ENCODE measurements around the gene INTS4. TPM values are rescaled to one million over a fixed set of nuclear protein-coding genes. Genes with fewer than 3 reads are reported as not detected.

The INTS4 gene
- total and polyA plus RNA-seq, 2 experiments from 2014 or later = 24.6 to 47.6 TPM

GRCh38 chr11:78021611-78022010, 27.1 kb upstream of the INTS4 start (continued):
- TF ChIP-seq ZNF462 (CRISPR knock-in tag; IDR thresholded peaks at IDR 0.05) = no peak

GRCh38 chr11:78020246-78020645, 25.8 kb upstream of the INTS4 start:
- Histone ChIP-seq H3K4me1 (ENCODE audit: insufficient read depth) (peaks cover 7% of the 10 kb centered on the region; the same call in 1 of the 2 replicates), H3K4me3 (no peak overlapping the region), H3K4me2 (peak overlapping the region; percentile 45; the same call in 1 of the 2 replicates), H3K36me3 (ENCODE audit: insufficient read depth) (0 out of 2 replicates have a peak, but pooled peaks cover 5% of the 10 kb centered on the region), H3K27me3 (ENCODE audit: insufficient read depth) (no peaks in the 10 kb centered on the region), H3K79me2 (replicated peaks; ENCODE audit: insufficient read depth) (no peaks in the 10 kb centered on the region; the same call in 1 of the 2 replicates), H4K20me1 (replicated peaks; ENCODE audit: insufficient read depth) (no peaks in the 10 kb centered on the region), H2AFZ (no peak overlapping the region), H3K27ac (ENCODE audit: low read depth) (no peak overlapping the region), H3F3A (replicated peaks; ENCODE audit: low read depth) (peaks cover 9% of the 10 kb centered on the region), H3K9me2 (ENCODE audit: insufficient read depth) (no peaks in the 10 kb centered on the region)
- Mint-ChIP-seq H3K27ac (no peak overlapping the region), H3K4me3 (no peak overlapping the region), H3K9me3 (no peaks in the 10 kb centered on the region; the same call in 2 of the 3 replicates), H3K36me3 (ENCODE audit: low read depth) (peaks cover 15% of the 10 kb centered on the region), H3K4me1 (peaks cover 19% of the 10 kb centered on the region), H3K27me3 (ENCODE audit: insufficient read depth, low read depth, poor library complexity) (peaks cover 5% of the 10 kb centered on the region)
- ATAC-seq (no peak), DNase-seq (ENCODE audit: low spot score) (peak; percentile 17)
- no peak for TF ChIP-seq EZH2 (IDR thresholded peaks at IDR 0.05; ENCODE audit: low read depth, unreplicated experiment)
- no peak for TF ChIP-seq CTCF (conservative IDR thresholded peaks at IDR 0.05; ENCODE audit: low read depth in 2 of 2)
- TF ChIP-seq EZH2phosphoT487 (IDR thresholded peaks at IDR 0.05; ENCODE audit: unreplicated experiment) = no peak
- TF ChIP-seq ZNF114 (CRISPR knock-in tag; IDR thresholded peaks at IDR 0.05) = no peak
- no peak for TF ChIP-seq JUNB (IDR thresholded peaks at IDR 0.05; ENCODE audit: unreplicated experiment)
- TF ChIP-seq REST (IDR thresholded peaks at IDR 0.05; ENCODE audit: unreplicated experiment) = no peak
- no peak for TF ChIP-seq ZNF331 (CRISPR knock-in tag; IDR thresholded peaks at IDR 0.05; ENCODE audit: low read depth)
- TF ChIP-seq NANOG (IDR thresholded peaks at IDR 0.05; ENCODE audit: borderline replicate concordance) = no peak
- no peak for TF ChIP-seq CREB1 (CRISPR knock-in tag; IDR thresholded peaks at IDR 0.05; ENCODE audit: low read depth)
- TF ChIP-seq ETS1 (IDR thresholded peaks at IDR 0.05) = no peak
- no peak for TF ChIP-seq POLR2AphosphoS5 (IDR thresholded peaks at IDR 0.05; ENCODE audit: low read depth)

All from GM23338 (cell line).